Panc1 (cell line): Measurements from ENCODE around the gene SRP72. TPM values are rescaled to one million over a fixed set of nuclear protein-coding genes. Genes with fewer than 3 reads are reported as not detected.

Source experiments
- ATAC-seq: fragments of 200-7000 bp; cut with Tn5 transposase; 2 replicates; pipeline ENCODE4 v1.9.1; 2020; ENCODE audit warnings: mild to moderate bottlenecking, moderate library complexity
- BruUV-seq: library from RNA; stranded (reverse); fragments of 400-500 nt; replicated peaks from 2 replicates; lab custom pipeline; 2021; lab: Mats Ljungman, UMichigan
- CTCF ChIA-PET: fragments of 300-600 bp; sonication (Branson Sonifier 250); formaldehyde crosslinking; loops from one replicate; lab custom pipeline; 2022; ENCODE audit warnings: antibody characterized with exemption; lab: Charles Lee
- POLR2A ChIA-PET: fragments of 300-600 bp; sonication (Branson Sonifier 250); formaldehyde crosslinking; loops from one replicate; lab custom pipeline; 2022; ENCODE audit warnings: antibody characterized with exemption; lab: Charles Lee
- DNase-seq: peaks from one replicate; pipeline ENCODE4 v3.0.0-alpha.2; 2010; ENCODE audit warnings: low read depth, low spot score
- H3K27ac ChIP-seq: 2 replicates; pipeline ENCODE4 v1.5.1; 2011; ENCODE audit warnings: mild to moderate bottlenecking, low read length, inconsistent platforms
- H3K27me3 ChIP-seq: fragments of 200-500 bp; sonication (Bioruptor generic); 2 replicates; pipeline ENCODE4 v1.6.0; 2014; ENCODE audit warnings: low read length, inconsistent platforms; ENCODE audit not compliant: control insufficient read depth, insufficient read depth
- H3K36me3 ChIP-seq: fragments of 200-500 bp; sonication (Bioruptor generic); 2 replicates; pipeline ENCODE4 v1.5.1; 2014; ENCODE audit warnings: inconsistent platforms, mild to moderate bottlenecking, low read length, moderate library complexity; ENCODE audit not compliant: control insufficient read depth, insufficient read depth
- H3K4me1 ChIP-seq: 2 replicates; pipeline ENCODE4 v1.5.1; 2011; ENCODE audit warnings: inconsistent platforms, mild to moderate bottlenecking, low read length, moderate library complexity; ENCODE audit not compliant: control insufficient read depth, insufficient read depth
- H3K4me3 ChIP-seq, 2 experiments: 2 replicates each; pipeline ENCODE4 v1.5.1; 2011 to 2012; ENCODE audit warnings: low read depth in 2 of 2, low read length in 2 of 2, mild to moderate bottlenecking in 2 of 2, inconsistent platforms in 1 of 2, moderate library complexity in 1 of 2
- H3K9me3 ChIP-seq: fragments of 200-500 bp; sonication (Bioruptor generic); 2 replicates; pipeline ENCODE4 v1.5.1; 2014; ENCODE audit warnings: low read depth, mild to moderate bottlenecking, inconsistent platforms, low read length, moderate library complexity; ENCODE audit not compliant: control insufficient read depth, insufficient read depth
- CTCF ChIP-seq: fragments of 450-650 bp; IDR thresholded peaks from 2 replicates; pipeline ENCODE4 v1.5.1; 2017; ENCODE audit warnings: mild to moderate bottlenecking
- POLR2AphosphoS5 ChIP-seq: IDR thresholded peaks from 2 replicates; pipeline ENCODE4 v1.6.1; 2012; ENCODE audit warnings: mild to moderate bottlenecking, low read depth, low read length, moderate library complexity
- REST ChIP-seq, 2 experiments: IDR thresholded peaks; 2 replicates each; pipeline ENCODE4 v1.6.1; 2011 to 2012; ENCODE audit warnings: low read depth in 2 of 2, control low read depth in 1 of 2, low read length in 1 of 2, mild to moderate bottlenecking in 1 of 2, moderate library complexity in 1 of 2; ENCODE audit not compliant: insufficient read depth in 1 of 2
- SIN3A ChIP-seq: IDR thresholded peaks from 2 replicates; pipeline ENCODE4 v1.6.1; 2012; ENCODE audit warnings: low read depth, mild to moderate bottlenecking, low read length, moderate library complexity, borderline replicate concordance; ENCODE audit not compliant: insufficient read depth
- TCF7L2 ChIP-seq: IDR thresholded peaks from 2 replicates; pipeline ENCODE4 v1.6.1; 2011; ENCODE audit warnings: mild to moderate bottlenecking, low read depth, low read length, inconsistent platforms
- in situ Hi-C: cut with HindIII; loops from 2 replicates; pipeline ENCODE4 v1.10.0; 2016; ENCODE audit warnings: low sequenced_read_pairs, low pct_unique_long_range_greater_than_20kb
- intact Hi-C: fragments of 100-400 bp; cut with micrococcal nuclease; formaldehyde crosslinking; loops from one replicate; pipeline ENCODE4 v1.10.0; 2022; ENCODE audit not compliant: unreplicated experiment
- total RNA-seq: library from RNA; stranded (reverse); gene quantifications from one replicate; pipeline ENCODE4 v1.2.1, GENCODE V29; 2021; ENCODE audit not compliant: unreplicated experiment

Gene SRP72
- total RNA-seq, 1 experiment from 2014 or later = 82.4 TPM

- no peaks in the 10 kb centered on the region for H3K4me1 ChIP-seq
- no peaks in the 10 kb centered on the region; the same call in 1 of the 2 replicates for H3K27me3 ChIP-seq
- ChIA-PET CTCF (no interaction called here), POLR2A (no interaction called here)
- no peak overlapping the region for H3K27ac ChIP-seq
- no peaks in the 10 kb centered on the region for H3K9me3 ChIP-seq
- intact Hi-C loops (no loop called here), in situ Hi-C loops (no loop called here)
- TF ChIP-seq TCF7L2 = no peak
- no peaks in the 10 kb centered on the region for H3K36me3 ChIP-seq
- no TSS peak for BruUV-seq
- no peak for DNase-seq
- no peak overlapping the region for H3K4me3 ChIP-seq
- no peak for ATAC-seq
These were observed 83.2 kb downstream of the SRP72 start for GRCh38 chr4:56550642-56551041.

GRCh38 chr4:56551516-56551915, 84.1 kb downstream of the SRP72 start:
- Histone ChIP-seq H3K4me1 (no peaks in the 10 kb centered on the region), H3K27me3 (no peaks in the 10 kb centered on the region; the same call in 1 of the 2 replicates), H3K36me3 (no peaks in the 10 kb centered on the region), H3K4me3 (no peak overlapping the region), H3K9me3 (no peaks in the 10 kb centered on the region), H3K27ac (no peak overlapping the region)
- TF ChIP-seq CTCF (no peak), TCF7L2 (no peak), POLR2AphosphoS5 (no peak), REST (IDR thresholded peaks at IDR 0.05; ENCODE audit: insufficient read depth in 1 of 2, low read depth in 2 of 2, low read length in 1 of 2) (no peak), SIN3A (no peak)
- POLR2A ChIA-PET = no interaction called here
- no TSS peak for BruUV-seq
- ATAC-seq = no peak
- intact Hi-C loops (no loop called here), in situ Hi-C loops (no loop called here)
- CTCF ChIA-PET = no interaction called here
- DNase-seq = no peak

- ATAC-seq (no peak), DNase-seq (no peak)
- BruUV-seq = no TSS peak
- POLR2A ChIA-PET = no interaction called here
- no peaks in the 10 kb centered on the region for H3K36me3 ChIP-seq
- TF ChIP-seq REST (IDR thresholded peaks at IDR 0.05; ENCODE audit: insufficient read depth in 1 of 2, low read depth in 2 of 2, low read length in 1 of 2) (no peak), TCF7L2 (no peak), CTCF (no peak)
- H3K27ac ChIP-seq = no peak overlapping the region
- no peaks in the 10 kb centered on the region for H3K9me3 ChIP-seq
- H3K4me3 ChIP-seq = no peak overlapping the region
- H3K27me3 ChIP-seq = no peaks in the 10 kb centered on the region; the same call in 1 of the 2 replicates
- in situ Hi-C loops = no loop called here
- H3K4me1 ChIP-seq = no peaks in the 10 kb centered on the region
- intact Hi-C loops = no loop called here
- CTCF ChIA-PET = no interaction called here
These were observed 84.9 kb downstream of the SRP72 start for GRCh38 chr4:56552273-56552672.
